ENCODE measurements around the gene MMAB.

GRCh38 chr12:109586385-109587296 lies 13.3 kb upstream of the MMAB start:
- no peak for TF ChIP-seq POLR2A (IDR thresholded peaks at IDR 0.05)
- TF ChIP-seq CTCF (IDR thresholded peaks at IDR 0.05): no peak

Measured in tibial nerve (tissue), 3 donors.